IMR-90 (cell line): ENCODE data around the gene SLC1A7.

ENCODE experiments used
- CEBPB ChIP-seq: IDR thresholded peaks from 2 replicates; pipeline ENCODE4 v1.6.1; 2012; ENCODE audit warnings: low read depth, low read length, improper control_type of control experiment
- MAFK ChIP-seq: IDR thresholded peaks from 2 replicates; pipeline ENCODE4 v1.6.1; 2012; ENCODE audit warnings: low read depth, low read length, improper control_type of control experiment
- MAZ ChIP-seq: IDR thresholded peaks from 2 replicates; pipeline ENCODE4 v1.6.1; 2012; ENCODE audit warnings: low read depth, mild to moderate bottlenecking, low read length, improper control_type of control experiment, moderate library complexity, borderline replicate concordance
- POLR2A ChIP-seq: IDR thresholded peaks from 2 replicates; pipeline ENCODE4 v1.6.1; 2012; ENCODE audit warnings: mild to moderate bottlenecking, low read depth, low read length
- RAD21 ChIP-seq: IDR thresholded peaks from 2 replicates; pipeline ENCODE4 v1.6.1; 2012; ENCODE audit warnings: low read length, improper control_type of control experiment
- TF ChIP-seq, protein P1 (sequence below): conservative IDR thresholded peaks from 2 replicates; pipeline ENCODE4 v1.5.1; 2012; ENCODE audit warnings: mild to moderate bottlenecking, low read depth, low read length, improper control_type of control experiment
- TF ChIP-seq, protein P2 (sequence below): fragments of 150-350 bp; IDR thresholded peaks from 2 replicates; pipeline ENCODE4 v1.6.1; 2016; ENCODE audit warnings: low read depth, mild to moderate bottlenecking, low read length, moderate library complexity, borderline replicate concordance
- TF ChIP-seq, protein P3 (sequence below): fragments of 150-350 bp; IDR thresholded peaks from 2 replicates; pipeline ENCODE4 v1.6.1; 2017; ENCODE audit warnings: mild to moderate bottlenecking, antibody characterized with exemption, low read length, low read depth

DNA sequence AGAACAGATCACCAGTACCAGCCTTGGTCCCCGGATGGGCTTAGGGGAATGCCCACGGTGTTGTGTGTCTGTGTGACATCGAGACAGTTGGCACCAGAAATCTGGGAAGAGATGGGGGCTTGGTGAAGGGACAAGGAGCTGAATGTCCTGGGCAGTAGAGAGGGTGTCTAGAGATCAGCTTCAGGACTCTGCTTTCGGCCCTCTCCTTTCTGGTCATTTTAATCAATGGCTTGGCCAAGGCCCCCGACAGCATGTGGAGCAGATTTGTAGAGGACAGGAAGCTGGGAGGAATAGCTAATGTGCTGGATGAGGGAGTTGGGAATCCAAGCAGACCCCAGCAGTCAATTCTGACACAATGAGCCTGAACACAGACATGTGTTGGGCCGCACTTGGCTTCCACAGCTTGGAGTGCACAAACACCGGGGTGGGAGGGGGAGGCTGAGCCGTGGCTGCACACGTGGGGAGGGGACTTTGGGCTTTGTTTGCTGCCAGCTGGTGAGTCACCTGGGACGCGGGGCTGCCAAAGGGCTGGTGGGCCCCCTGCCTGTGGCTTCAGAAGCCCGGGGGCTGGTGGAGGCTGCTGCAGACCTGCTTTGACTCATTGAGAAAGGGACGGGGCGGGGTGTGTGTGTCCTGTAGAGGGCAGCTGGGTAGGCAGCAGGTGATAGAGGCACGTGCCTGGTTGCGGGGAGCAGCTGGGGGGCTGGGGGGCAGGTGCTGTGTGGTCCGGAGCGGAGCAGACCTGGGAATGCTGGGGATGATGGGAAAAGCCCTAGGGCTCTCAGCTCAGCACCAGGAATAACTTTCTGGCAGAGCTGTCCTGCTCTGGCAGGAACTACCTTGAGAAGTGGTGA is 20.9 kb downstream of the SLC1A7 start:
- TF ChIP-seq, protein P1, sequence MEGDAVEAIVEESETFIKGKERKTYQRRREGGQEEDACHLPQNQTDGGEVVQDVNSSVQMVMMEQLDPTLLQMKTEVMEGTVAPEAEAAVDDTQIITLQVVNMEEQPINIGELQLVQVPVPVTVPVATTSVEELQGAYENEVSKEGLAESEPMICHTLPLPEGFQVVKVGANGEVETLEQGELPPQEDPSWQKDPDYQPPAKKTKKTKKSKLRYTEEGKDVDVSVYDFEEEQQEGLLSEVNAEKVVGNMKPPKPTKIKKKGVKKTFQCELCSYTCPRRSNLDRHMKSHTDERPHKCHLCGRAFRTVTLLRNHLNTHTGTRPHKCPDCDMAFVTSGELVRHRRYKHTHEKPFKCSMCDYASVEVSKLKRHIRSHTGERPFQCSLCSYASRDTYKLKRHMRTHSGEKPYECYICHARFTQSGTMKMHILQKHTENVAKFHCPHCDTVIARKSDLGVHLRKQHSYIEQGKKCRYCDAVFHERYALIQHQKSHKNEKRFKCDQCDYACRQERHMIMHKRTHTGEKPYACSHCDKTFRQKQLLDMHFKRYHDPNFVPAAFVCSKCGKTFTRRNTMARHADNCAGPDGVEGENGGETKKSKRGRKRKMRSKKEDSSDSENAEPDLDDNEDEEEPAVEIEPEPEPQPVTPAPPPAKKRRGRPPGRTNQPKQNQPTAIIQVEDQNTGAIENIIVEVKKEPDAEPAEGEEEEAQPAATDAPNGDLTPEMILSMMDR, result 0 out of 2 replicates have a peak, but pooled peaks have one; percentile 10
- TF ChIP-seq RAD21 (no peak), POLR2A (no peak), MAFK (no peak), MAZ (peak; percentile 63), CEBPB (no peak)
- TF ChIP-seq, protein P2, sequence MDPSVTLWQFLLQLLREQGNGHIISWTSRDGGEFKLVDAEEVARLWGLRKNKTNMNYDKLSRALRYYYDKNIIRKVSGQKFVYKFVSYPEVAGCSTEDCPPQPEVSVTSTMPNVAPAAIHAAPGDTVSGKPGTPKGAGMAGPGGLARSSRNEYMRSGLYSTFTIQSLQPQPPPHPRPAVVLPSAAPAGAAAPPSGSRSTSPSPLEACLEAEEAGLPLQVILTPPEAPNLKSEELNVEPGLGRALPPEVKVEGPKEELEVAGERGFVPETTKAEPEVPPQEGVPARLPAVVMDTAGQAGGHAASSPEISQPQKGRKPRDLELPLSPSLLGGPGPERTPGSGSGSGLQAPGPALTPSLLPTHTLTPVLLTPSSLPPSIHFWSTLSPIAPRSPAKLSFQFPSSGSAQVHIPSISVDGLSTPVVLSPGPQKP, result no peak
- TF ChIP-seq, protein P3, sequence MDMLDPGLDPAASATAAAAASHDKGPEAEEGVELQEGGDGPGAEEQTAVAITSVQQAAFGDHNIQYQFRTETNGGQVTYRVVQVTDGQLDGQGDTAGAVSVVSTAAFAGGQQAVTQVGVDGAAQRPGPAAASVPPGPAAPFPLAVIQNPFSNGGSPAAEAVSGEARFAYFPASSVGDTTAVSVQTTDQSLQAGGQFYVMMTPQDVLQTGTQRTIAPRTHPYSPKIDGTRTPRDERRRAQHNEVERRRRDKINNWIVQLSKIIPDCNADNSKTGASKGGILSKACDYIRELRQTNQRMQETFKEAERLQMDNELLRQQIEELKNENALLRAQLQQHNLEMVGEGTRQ, result peak; percentile 57
